ENCODE measurements around the gene KCNF1. TPM values are rescaled to one million over a fixed set of nuclear protein-coding genes. Genes with fewer than 3 reads are reported as not detected.

The KCNF1 gene
- total RNA-seq, 4 donors from 2014 or later, result 0.19 TPM; not detected in 3

GRCh38 chr2:10864251-10864650 is 47.5 kb upstream of the KCNF1 start:
- Histone ChIP-seq H3K36me3 (no peaks in the 10 kb centered on the region), H3K4me1 (peaks cover 0 to 7% (median 0%) of the 10 kb centered on the region in 3 donors), H3K27me3 (peaks cover 0 to 69% (median 0%) of the 10 kb centered on the region in 4 donors), H3K27ac (no peak overlapping the region), H3K9me3 (no peaks in the 10 kb centered on the region), H3K4me3 (no peak overlapping the region)
- TF ChIP-seq CTCF (IDR thresholded peaks at IDR 0.05) (no peak), POLR2A (IDR thresholded peaks at IDR 0.05) (no peak)
- DNase-seq, result no peak
- WGBS, 2 donors, result 58 to 65% methylated on average over 6 to 10 of the region's 10 CpGs
- intact Hi-C loops (cut with DNase I), result no loop called here

- TF ChIP-seq CTCF (IDR thresholded peaks at IDR 0.05) (peak in 2 of 6 experiments; percentile 13 to 18), POLR2A (IDR thresholded peaks at IDR 0.05) (no peak)
- Histone ChIP-seq H3K4me1 (peaks cover 0 to 7% (median 0%) of the 10 kb centered on the region in 3 donors), H3K27ac (no peak overlapping the region), H3K9me3 (no peaks in the 10 kb centered on the region), H3K4me3 (no peak overlapping the region), H3K36me3 (no peaks in the 10 kb centered on the region), H3K27me3 (peaks cover 0 to 68% (median 0%) of the 10 kb centered on the region in 4 donors)
- no peak for DNase-seq
- WGBS, 2 donors, result 65 to 72% methylated on average over 13 to 14 of the region's 14 CpGs
- intact Hi-C loops (cut with DNase I), result no loop called here
These were observed 46.7 kb upstream of the KCNF1 start for GRCh38 chr2:10864861-10865636.

- TF ChIP-seq POLR2A (IDR thresholded peaks at IDR 0.05) (no peak), CTCF (IDR thresholded peaks at IDR 0.05) (no peak)
- DNase-seq, result no peak
- intact Hi-C loops (cut with DNase I), result no loop called here
- Histone ChIP-seq H3K27ac (no peak overlapping the region), H3K36me3 (no peaks in the 10 kb centered on the region), H3K9me3 (no peaks in the 10 kb centered on the region), H3K27me3 (peaks cover 0 to 60% (median 0%) of the 10 kb centered on the region in 4 donors), H3K4me3 (no peak overlapping the region), H3K4me1 (peaks cover 0 to 7% (median 0%) of the 10 kb centered on the region in 3 donors)
- 57 to 78% methylated on average over 9 to 10 of the region's 10 CpGs for WGBS, 2 donors
These were observed 45.9 kb upstream of the KCNF1 start for GRCh38 chr2:10865841-10866240.

GRCh38 chr2:10867692-10868420 is 43.9 kb upstream of the KCNF1 start:
- intact Hi-C loops (cut with DNase I), result no loop called here
- H3K4me3 ChIP-seq, result no peak overlapping the region
- no peaks in the 10 kb centered on the region for H3K9me3 ChIP-seq
- H3K36me3 ChIP-seq, result no peaks in the 10 kb centered on the region
- 55 to 61% methylated on average over 5 to 6 of the region's 6 CpGs for WGBS, 2 donors
- peak overlapping the region; percentile 40 to 79 (median 62) for H3K27ac ChIP-seq
- peaks cover 0 to 42% (median 0%) of the 10 kb centered on the region in 4 donors for H3K27me3 ChIP-seq
- H3K4me1 ChIP-seq, result peaks cover 0 to 7% (median 0%) of the 10 kb centered on the region in 3 donors
- no peak for TF ChIP-seq CTCF (IDR thresholded peaks at IDR 0.05)
- TF ChIP-seq POLR2A (IDR thresholded peaks at IDR 0.05), result no peak
- no peak for DNase-seq

All from esophagus squamous epithelium (tissue), 5 donors.